IMR-90 (cell line): ENCODE measurements around the gene RXFP1. TPM values are rescaled to one million over a fixed set of nuclear protein-coding genes. Genes with fewer than 3 reads are reported as not detected.

Experiments used
- ATAC-seq: fragments of 200-7000 bp; cut with Tn5 transposase; 2 replicates; pipeline ENCODE4 v1.9.1; 2020; ENCODE audit warnings: low read depth, mild to moderate bottlenecking, moderate library complexity
- BruUV-seq: library from RNA; stranded (reverse); fragments of 400-500 nt; replicated peaks from 2 replicates; lab custom pipeline; 2021; lab: Mats Ljungman, UMichigan
- CTCF ChIA-PET: fragments of 300-600 bp; formaldehyde crosslinking; extraction: SDS; loops from one replicate; lab custom pipeline; 2021; ENCODE audit warnings: antibody characterized with exemption; lab: Yijun Ruan, JAX
- POLR2A ChIA-PET: fragments of 300-600 bp; sonication (Branson Sonifier 250); formaldehyde crosslinking; loops from one replicate; lab custom pipeline; 2022; ENCODE audit warnings: antibody characterized with exemption; ENCODE audit not compliant: unreplicated experiment; lab: Charles Lee
- DNase-seq: peaks from one replicate; pipeline ENCODE4 v3.0.0; 2013
- H2AFZ ChIP-seq: replicated peaks from 2 replicates; pipeline ENCODE3; 2013; ENCODE audit warnings: low read length, mild to moderate bottlenecking; ENCODE audit not compliant: poor library complexity
- H2AK5ac ChIP-seq: 2 replicates; pipeline ENCODE4 v1.6.1; 2013; ENCODE audit warnings: low read depth, low read length, inconsistent platforms
- H2AK9ac ChIP-seq: replicated peaks from 2 replicates; pipeline ENCODE3; 2013; ENCODE audit warnings: mild to moderate bottlenecking, low read depth, low read length, moderate library complexity; ENCODE audit not compliant: poor library complexity
- H2BK120ac ChIP-seq: 2 replicates; pipeline ENCODE4 v1.6.1; 2013; ENCODE audit warnings: low read depth, low read length, inconsistent platforms
- H2BK15ac ChIP-seq: 3 replicates; pipeline ENCODE4 v1.6.1; 2013; ENCODE audit warnings: low read depth, low read length, inconsistent platforms
- H2BK20ac ChIP-seq: 2 replicates; pipeline ENCODE4 v1.6.1; 2013; ENCODE audit warnings: low read depth, mild to moderate bottlenecking, inconsistent platforms, low read length, moderate library complexity
- H2BK5ac ChIP-seq: 2 replicates; pipeline ENCODE4 v1.6.1; 2013; ENCODE audit warnings: mild to moderate bottlenecking, low read depth, low read length, inconsistent platforms; ENCODE audit not compliant: poor library complexity, severe bottlenecking
- H3K14ac ChIP-seq: replicated peaks from 2 replicates; pipeline ENCODE4 v1.6.1; 2013; ENCODE audit warnings: low read depth, low read length, inconsistent platforms
- H3K18ac ChIP-seq: 2 replicates; pipeline ENCODE4 v1.6.1; 2013; ENCODE audit warnings: low read depth, low read length, control low read depth
- H3K23ac ChIP-seq: 2 replicates; pipeline ENCODE4 v1.6.1; 2013; ENCODE audit warnings: low read depth, low read length, inconsistent platforms
- H3K27ac ChIP-seq: 2 replicates; pipeline ENCODE4 v1.5.1; 2013; ENCODE audit warnings: mild to moderate bottlenecking, control low read depth, low read length; ENCODE audit not compliant: insufficient read depth
- H3K27me3 ChIP-seq: 2 replicates; pipeline ENCODE4 v1.6.1; 2013; ENCODE audit warnings: low read length; ENCODE audit not compliant: control insufficient read depth, insufficient read depth
- H3K36me3 ChIP-seq: 2 replicates; pipeline ENCODE4 v1.6.1; 2013; ENCODE audit warnings: low read length, mixed read lengths; ENCODE audit not compliant: control insufficient read depth, insufficient read depth
- H3K4ac ChIP-seq: 2 replicates; pipeline ENCODE4 v1.6.1; 2013; ENCODE audit warnings: low read depth, low read length, inconsistent platforms
- H3K4me1 ChIP-seq: 2 replicates; pipeline ENCODE4 v1.6.1; 2013; ENCODE audit warnings: low read length, mixed read lengths; ENCODE audit not compliant: control insufficient read depth, insufficient read depth
- H3K4me2 ChIP-seq: 2 replicates; pipeline ENCODE4 v1.6.1; 2013; ENCODE audit warnings: low read depth, mild to moderate bottlenecking, control low read depth, low read length, moderate library complexity
- H3K4me3 ChIP-seq: 2 replicates; pipeline ENCODE4 v1.5.1; 2013; ENCODE audit warnings: low read depth, mild to moderate bottlenecking, control low read depth, low read length, moderate library complexity; ENCODE audit not compliant: insufficient read depth
- H3K56ac ChIP-seq: 2 replicates; pipeline ENCODE4 v1.6.1; 2013; ENCODE audit warnings: low read length, inconsistent platforms; ENCODE audit not compliant: insufficient read depth; ENCODE audit errors: extremely low read depth
- H3K79me1 ChIP-seq, 2 experiments: 2 replicates each; pipeline ENCODE4 v1.6.1; 2013; ENCODE audit warnings: low read length in 2 of 2, inconsistent platforms in 1 of 2, low read depth in 1 of 2
- H3K9ac ChIP-seq: 2 replicates; pipeline ENCODE4 v1.6.1; 2013; ENCODE audit warnings: low read depth, low read length, control low read depth
- H3K9me1 ChIP-seq: 2 replicates; pipeline ENCODE4 v1.6.1; 2013; ENCODE audit warnings: low read length, inconsistent platforms; ENCODE audit not compliant: insufficient read depth
- H3K9me3 ChIP-seq: 2 replicates; pipeline ENCODE4 v1.6.1; 2013; ENCODE audit warnings: low read length; ENCODE audit not compliant: control insufficient read depth, insufficient read depth
- H4K20me1 ChIP-seq: 2 replicates; pipeline ENCODE4 v1.6.1; 2013; ENCODE audit warnings: low read length, inconsistent platforms; ENCODE audit not compliant: insufficient read depth
- H4K5ac ChIP-seq: 2 replicates; pipeline ENCODE4 v1.6.1; 2013; ENCODE audit warnings: mild to moderate bottlenecking, low read depth, low read length, control low read depth
- H4K8ac ChIP-seq, 2 experiments: 2 replicates each; pipeline ENCODE4 v1.6.1; 2013; ENCODE audit warnings: low read depth in 2 of 2, low read length in 2 of 2, control low read depth in 1 of 2, inconsistent platforms in 1 of 2
- H4K91ac ChIP-seq: 2 replicates; pipeline ENCODE4 v1.6.1; 2013; ENCODE audit warnings: low read depth, low read length, inconsistent platforms; ENCODE audit not compliant: insufficient read depth
- BHLHE40 ChIP-seq: fragments of 150-350 bp; IDR thresholded peaks from 2 replicates; pipeline ENCODE4 v1.6.1; 2016; ENCODE audit warnings: mild to moderate bottlenecking, low read depth, low read length
- CEBPB ChIP-seq: IDR thresholded peaks from 2 replicates; pipeline ENCODE4 v1.6.1; 2012; ENCODE audit warnings: low read depth, low read length, improper control_type of control experiment
- CHD1 ChIP-seq: IDR thresholded peaks from 2 replicates; pipeline ENCODE4 v1.6.1; 2012; ENCODE audit warnings: low read depth, low read length, improper control_type of control experiment
- CTCF ChIP-seq: conservative IDR thresholded peaks from 2 replicates; pipeline ENCODE4 v1.5.1; 2012; ENCODE audit warnings: mild to moderate bottlenecking, low read depth, low read length, improper control_type of control experiment
- ELK1 ChIP-seq: fragments of 150-350 bp; IDR thresholded peaks from 2 replicates; pipeline ENCODE4 v1.6.1; 2016; ENCODE audit warnings: low read depth, mild to moderate bottlenecking, low read length, moderate library complexity, borderline replicate concordance
- FOS ChIP-seq: fragments of 150-350 bp; IDR thresholded peaks from 2 replicates; pipeline ENCODE4 v1.6.1; 2016; ENCODE audit warnings: low read depth, low read length
- MAFK ChIP-seq: IDR thresholded peaks from 2 replicates; pipeline ENCODE4 v1.6.1; 2012; ENCODE audit warnings: low read depth, low read length, improper control_type of control experiment
- MAZ ChIP-seq: IDR thresholded peaks from 2 replicates; pipeline ENCODE4 v1.6.1; 2012; ENCODE audit warnings: low read depth, mild to moderate bottlenecking, low read length, improper control_type of control experiment, moderate library complexity, borderline replicate concordance
- MXI1 ChIP-seq: IDR thresholded peaks from 2 replicates; pipeline ENCODE4 v1.6.1; 2012; ENCODE audit warnings: low read depth, mild to moderate bottlenecking, low read length, moderate library complexity, borderline replicate concordance
- NFE2L2 ChIP-seq: fragments of 150-350 bp; IDR thresholded peaks from 2 replicates; pipeline ENCODE4 v1.6.1; 2016; ENCODE audit warnings: low read depth, mild to moderate bottlenecking, low read length
- POLR2A ChIP-seq: IDR thresholded peaks from 2 replicates; pipeline ENCODE4 v1.6.1; 2012; ENCODE audit warnings: mild to moderate bottlenecking, low read depth, low read length
- RAD21 ChIP-seq: IDR thresholded peaks from 2 replicates; pipeline ENCODE4 v1.6.1; 2012; ENCODE audit warnings: low read length, improper control_type of control experiment
- RCOR1 ChIP-seq: IDR thresholded peaks from 2 replicates; pipeline ENCODE4 v1.6.1; 2012; ENCODE audit warnings: mild to moderate bottlenecking, low read length, improper control_type of control experiment; ENCODE audit not compliant: insufficient replicate concordance
- RFX5 ChIP-seq: IDR thresholded peaks from 2 replicates; pipeline ENCODE4 v1.8.0; 2012; ENCODE audit warnings: low read depth, mild to moderate bottlenecking, low read length, moderate library complexity
- SMC3 ChIP-seq: fragments of 150-350 bp; IDR thresholded peaks from 2 replicates; pipeline ENCODE4 v1.6.1; 2016; ENCODE audit warnings: low read depth, mild to moderate bottlenecking, antibody characterized with exemption, low read length, moderate library complexity
- USF2 ChIP-seq: fragments of 150-350 bp; IDR thresholded peaks from 2 replicates; pipeline ENCODE4 v1.6.1; 2017; ENCODE audit warnings: mild to moderate bottlenecking, antibody characterized with exemption, low read length, low read depth
- WGBS, 2 experiments: methylation state at CpG; one replicate each; pipeline versions ENCODE4 v1.1.5 to v1.1.7; 2013; ENCODE audit warnings: missing lambda C conversion rate in 2 of 2; ENCODE audit not compliant: insufficient read length in 1 of 2; ENCODE audit errors: extremely low coverage in 2 of 2; 5-methylcytosine and 5-hydroxymethylcytosine counted together
- dilution Hi-C: fragments of 300-500 bp; cut with HindIII; formaldehyde crosslinking; loops from one replicate; pipeline ENCODE4 v1.14.3; 2018; ENCODE audit warnings: low sequenced_read_pairs; ENCODE audit not compliant: unreplicated experiment
- in situ Hi-C: fragments of 300-500 bp; cut with MboI; formaldehyde crosslinking; loops from 3 replicates; pipeline ENCODE4 v1.14.3; 2019; ENCODE audit warnings: low sequenced_read_pairs, inconsistent platforms, mixed read lengths
- intact Hi-C: fragments of 100-400 bp; cut with micrococcal nuclease; formaldehyde crosslinking; loops from 2 replicates; pipeline ENCODE4 v1.10.0; 2022
- polyA plus RNA-seq, 3 experiments: library from polyadenylated mRNA; depleted of rRNA; stranded (reverse); fragments of >200 nt; gene quantifications; 2 replicates each; pipeline ENCODE4 v1.2.3, GENCODE V29; 2012; ENCODE audit warnings: low replicate concordance in 1 of 3
- total RNA-seq: library from RNA; depleted of rRNA; stranded (reverse); fragments of >200 nt; gene quantifications from 2 replicates; pipeline ENCODE4 v1.2.3, GENCODE V29; 2012

RXFP1 gene
- total and polyA plus RNA-seq, 2 of the 4 experiments (the other 2 are of a cell fraction), result not detected

- dilution Hi-C loops (no loop called here), intact Hi-C loops (no loop called here), in situ Hi-C loops (no loop called here)
- Histone ChIP-seq H2BK5ac (no peak overlapping the region), H3K14ac (no peak overlapping the region), H3K9ac (no peak overlapping the region), H3K18ac (no peak overlapping the region), H3K56ac (no peak overlapping the region), H3K36me3 (no peaks in the 10 kb centered on the region), H3K79me1 (peaks cover 3 to 5% of the 10 kb centered on the region in 2 experiments; a peak in 3 of 4 replicates), H4K20me1 (no peaks in the 10 kb centered on the region), H4K5ac (no peak overlapping the region), H3K4ac (no peak overlapping the region), H3K4me2 (no peak overlapping the region), H2BK120ac (no peak overlapping the region), H3K27me3 (no peaks in the 10 kb centered on the region), H3K9me3 (no peaks in the 10 kb centered on the region), H2AK5ac (no peak overlapping the region), H3K4me1 (no peaks in the 10 kb centered on the region), H3K9me1 (no peaks in the 10 kb centered on the region), H2AFZ (no peak overlapping the region), H4K91ac (no peak overlapping the region), H3K23ac (no peak overlapping the region), H4K8ac (no peak overlapping the region), H2BK20ac (no peak overlapping the region), H2BK15ac (no peak overlapping the region), H3K27ac (no peak overlapping the region), H2AK9ac (no peak overlapping the region), H3K4me3 (no peak overlapping the region)
- ATAC-seq, result no peak
- TF ChIP-seq MAFK, result no peak
- no peak for TF ChIP-seq USF2
- no peak for TF ChIP-seq CEBPB
- TF ChIP-seq SMC3, result no peak
- no peak for TF ChIP-seq RFX5
- TF ChIP-seq MAZ, result no peak
- TF ChIP-seq RAD21, result no peak
- no peak for TF ChIP-seq ELK1
- TF ChIP-seq RCOR1, result no peak
- TF ChIP-seq NFE2L2, result no peak
- TF ChIP-seq MXI1, result no peak
- no peak for TF ChIP-seq CHD1
- no peak for TF ChIP-seq FOS
- no peak for TF ChIP-seq CTCF
- TF ChIP-seq BHLHE40, result no peak
- no peak for TF ChIP-seq POLR2A
- POLR2A ChIA-PET, result interaction anchor here (0.7 kb wide), 1 partner anchor 159 kb away, joined by 8 read pairs; no protein-coding TSS in a partner anchor
- no TSS peak for BruUV-seq
- no CpG with 5 or more reads among the region's 2 CpGs for WGBS, 2 experiments
- no peak for DNase-seq
- CTCF ChIA-PET, result no interaction called here
Observed at GRCh38 chr4:158678767-158679166, 157.1 kb downstream of the RXFP1 start.
